ENCODE results near the gene BLACAT1. TPM values are rescaled to one million over a fixed set of nuclear protein-coding genes. Genes with fewer than 3 reads are reported as not detected.

The BLACAT1 gene
- total and polyA plus RNA-seq, 2 of the 13 experiments (the other 11 are each of a cell fraction or from before 2014, with no cell fraction given): 1.2 to 2.8 TPM

DNA sequence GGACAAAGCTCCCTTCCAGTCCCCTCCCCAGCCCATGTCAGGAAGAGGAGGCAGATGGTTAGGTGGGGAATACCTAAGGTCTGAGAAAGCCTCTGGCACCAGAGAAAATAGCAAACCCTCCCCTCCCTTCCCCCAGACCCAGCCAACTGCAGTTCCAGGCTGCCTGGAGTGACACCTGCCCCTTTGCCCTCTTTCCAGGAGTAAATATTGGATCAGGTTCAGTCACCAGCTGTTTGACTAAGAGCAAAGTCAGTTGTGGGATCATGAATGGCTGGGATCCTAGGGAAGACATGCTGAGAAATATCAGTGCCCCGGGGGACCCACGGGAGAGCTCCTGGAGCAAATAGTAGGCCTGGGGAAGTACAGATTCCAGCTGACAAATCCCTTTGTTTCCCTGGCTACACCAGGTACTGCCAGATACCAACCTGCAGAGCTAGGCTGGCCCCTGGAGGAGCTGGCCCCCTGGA, 36.4 kb upstream of the BLACAT1 start (continued):
- no peak for TF ChIP-seq ATF7-NPFF (CRISPR knock-in tag; IDR thresholded peaks at IDR 0.05; ENCODE audit: low read depth)
- TF ChIP-seq, protein P1, sequence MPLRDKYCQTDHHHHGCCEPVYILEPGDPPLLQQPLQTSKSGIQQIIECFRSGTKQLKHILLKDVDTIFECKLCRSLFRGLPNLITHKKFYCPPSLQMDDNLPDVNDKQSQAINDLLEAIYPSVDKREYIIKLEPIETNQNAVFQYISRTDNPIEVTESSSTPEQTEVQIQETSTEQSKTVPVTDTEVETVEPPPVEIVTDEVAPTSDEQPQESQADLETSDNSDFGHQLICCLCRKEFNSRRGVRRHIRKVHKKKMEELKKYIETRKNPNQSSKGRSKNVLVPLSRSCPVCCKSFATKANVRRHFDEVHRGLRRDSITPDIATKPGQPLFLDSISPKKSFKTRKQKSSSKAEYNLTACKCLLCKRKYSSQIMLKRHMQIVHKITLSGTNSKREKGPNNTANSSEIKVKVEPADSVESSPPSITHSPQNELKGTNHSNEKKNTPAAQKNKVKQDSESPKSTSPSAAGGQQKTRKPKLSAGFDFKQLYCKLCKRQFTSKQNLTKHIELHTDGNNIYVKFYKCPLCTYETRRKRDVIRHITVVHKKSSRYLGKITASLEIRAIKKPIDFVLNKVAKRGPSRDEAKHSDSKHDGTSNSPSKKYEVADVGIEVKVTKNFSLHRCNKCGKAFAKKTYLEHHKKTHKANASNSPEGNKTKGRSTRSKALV (CRISPR knock-in tag; IDR thresholded peaks at IDR 0.05): no peak
- no peak for TF ChIP-seq GATAD1 (CRISPR knock-in tag; IDR thresholded peaks at IDR 0.05)
- no peak for TF ChIP-seq ZNF547 (CRISPR knock-in tag; IDR thresholded peaks at IDR 0.05)
- TF ChIP-seq MED8 (CRISPR knock-in tag; IDR thresholded peaks at IDR 0.05; ENCODE audit: insufficient replicate concordance): no peak
- no peak for TF ChIP-seq NFRKB (IDR thresholded peaks at IDR 0.05)
- no peak for TF ChIP-seq RFX5 (IDR thresholded peaks at IDR 0.05; ENCODE audit: low read depth, low read length)
- TF ChIP-seq, protein P2, sequence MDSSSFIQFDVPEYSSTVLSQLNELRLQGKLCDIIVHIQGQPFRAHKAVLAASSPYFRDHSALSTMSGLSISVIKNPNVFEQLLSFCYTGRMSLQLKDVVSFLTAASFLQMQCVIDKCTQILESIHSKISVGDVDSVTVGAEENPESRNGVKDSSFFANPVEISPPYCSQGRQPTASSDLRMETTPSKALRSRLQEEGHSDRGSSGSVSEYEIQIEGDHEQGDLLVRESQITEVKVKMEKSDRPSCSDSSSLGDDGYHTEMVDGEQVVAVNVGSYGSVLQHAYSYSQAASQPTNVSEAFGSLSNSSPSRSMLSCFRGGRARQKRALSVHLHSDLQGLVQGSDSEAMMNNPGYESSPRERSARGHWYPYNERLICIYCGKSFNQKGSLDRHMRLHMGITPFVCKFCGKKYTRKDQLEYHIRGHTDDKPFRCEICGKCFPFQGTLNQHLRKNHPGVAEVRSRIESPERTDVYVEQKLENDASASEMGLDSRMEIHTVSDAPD (CRISPR knock-in tag; IDR thresholded peaks at IDR 0.05): no peak
- no peak for TF ChIP-seq ZNF496 (CRISPR knock-in tag; IDR thresholded peaks at IDR 0.05; ENCODE audit: insufficient replicate concordance)
- TF ChIP-seq IRX3 (CRISPR knock-in tag; IDR thresholded peaks at IDR 0.05; ENCODE audit: borderline replicate concordance, low read depth): no peak
- no peak for TF ChIP-seq ZNF616 (CRISPR knock-in tag; IDR thresholded peaks at IDR 0.05; ENCODE audit: low read depth)
- peak; percentile 78; the same call in 1 of the 2 replicates for TF ChIP-seq HMG20A (CRISPR knock-in tag; IDR thresholded peaks at IDR 0.05; ENCODE audit: borderline replicate concordance)
- no peak for TF ChIP-seq ZNF274 (CRISPR knock-in tag; IDR thresholded peaks at IDR 0.05)
- TF ChIP-seq DMAP1 (CRISPR knock-in tag; IDR thresholded peaks at IDR 0.05): no peak
- TF ChIP-seq ZFP62 (CRISPR knock-in tag; IDR thresholded peaks at IDR 0.05): no peak
- TF ChIP-seq NFE2L2 (IDR thresholded peaks at IDR 0.05; ENCODE audit: low read length): no peak
- no peak for TF ChIP-seq ZNF7 (CRISPR knock-in tag; IDR thresholded peaks at IDR 0.05)
- 0 out of 2 replicates have a peak, but pooled peaks have one; percentile 63 for TF ChIP-seq ZBTB42 (CRISPR knock-in tag; IDR thresholded peaks at IDR 0.05)
- peak; percentile 22; the same call in 1 of the 2 replicates for TF ChIP-seq SMC3 (IDR thresholded peaks at IDR 0.05; ENCODE audit: low read length)
- peak; percentile 51; the same call in 1 of the 2 replicates for TF ChIP-seq REPIN1 (CRISPR knock-in tag; IDR thresholded peaks at IDR 0.05; ENCODE audit: borderline replicate concordance, low read depth)
- no peak for TF ChIP-seq NFE2 (CRISPR knock-in tag; IDR thresholded peaks at IDR 0.05)
- no peak for TF ChIP-seq ZNF891 (CRISPR knock-in tag; IDR thresholded peaks at IDR 0.05)
- TF ChIP-seq ADNP (CRISPR knock-in tag; IDR thresholded peaks at IDR 0.05): no peak
- TF ChIP-seq, protein P3, sequence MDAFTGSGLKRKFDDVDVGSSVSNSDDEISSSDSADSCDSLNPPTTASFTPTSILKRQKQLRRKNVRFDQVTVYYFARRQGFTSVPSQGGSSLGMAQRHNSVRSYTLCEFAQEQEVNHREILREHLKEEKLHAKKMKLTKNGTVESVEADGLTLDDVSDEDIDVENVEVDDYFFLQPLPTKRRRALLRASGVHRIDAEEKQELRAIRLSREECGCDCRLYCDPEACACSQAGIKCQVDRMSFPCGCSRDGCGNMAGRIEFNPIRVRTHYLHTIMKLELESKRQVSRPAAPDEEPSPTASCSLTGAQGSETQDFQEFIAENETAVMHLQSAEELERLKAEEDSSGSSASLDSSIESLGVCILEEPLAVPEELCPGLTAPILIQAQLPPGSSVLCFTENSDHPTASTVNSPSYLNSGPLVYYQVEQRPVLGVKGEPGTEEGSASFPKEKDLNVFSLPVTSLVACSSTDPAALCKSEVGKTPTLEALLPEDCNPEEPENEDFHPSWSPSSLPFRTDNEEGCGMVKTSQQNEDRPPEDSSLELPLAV (CRISPR knock-in tag; conservative IDR thresholded peaks at IDR 0.05; ENCODE audit: low read depth): no peak
- TF ChIP-seq, protein P4, sequence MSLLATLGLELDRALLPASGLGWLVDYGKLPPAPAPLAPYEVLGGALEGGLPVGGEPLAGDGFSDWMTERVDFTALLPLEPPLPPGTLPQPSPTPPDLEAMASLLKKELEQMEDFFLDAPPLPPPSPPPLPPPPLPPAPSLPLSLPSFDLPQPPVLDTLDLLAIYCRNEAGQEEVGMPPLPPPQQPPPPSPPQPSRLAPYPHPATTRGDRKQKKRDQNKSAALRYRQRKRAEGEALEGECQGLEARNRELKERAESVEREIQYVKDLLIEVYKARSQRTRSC (CRISPR knock-in tag; IDR thresholded peaks at IDR 0.05; ENCODE audit: low read depth): no peak
- TF ChIP-seq, protein P5, sequence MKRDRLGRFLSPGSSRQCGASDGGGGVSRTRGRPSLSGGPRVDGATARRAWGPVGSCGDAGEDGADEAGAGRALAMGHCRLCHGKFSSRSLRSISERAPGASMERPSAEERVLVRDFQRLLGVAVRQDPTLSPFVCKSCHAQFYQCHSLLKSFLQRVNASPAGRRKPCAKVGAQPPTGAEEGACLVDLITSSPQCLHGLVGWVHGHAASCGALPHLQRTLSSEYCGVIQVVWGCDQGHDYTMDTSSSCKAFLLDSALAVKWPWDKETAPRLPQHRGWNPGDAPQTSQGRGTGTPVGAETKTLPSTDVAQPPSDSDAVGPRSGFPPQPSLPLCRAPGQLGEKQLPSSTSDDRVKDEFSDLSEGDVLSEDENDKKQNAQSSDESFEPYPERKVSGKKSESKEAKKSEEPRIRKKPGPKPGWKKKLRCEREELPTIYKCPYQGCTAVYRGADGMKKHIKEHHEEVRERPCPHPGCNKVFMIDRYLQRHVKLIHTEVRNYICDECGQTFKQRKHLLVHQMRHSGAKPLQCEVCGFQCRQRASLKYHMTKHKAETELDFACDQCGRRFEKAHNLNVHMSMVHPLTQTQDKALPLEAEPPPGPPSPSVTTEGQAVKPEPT (CRISPR knock-in tag; IDR thresholded peaks at IDR 0.05; ENCODE audit: low read depth): no peak

All from HepG2 (cell line).